Measurements from ENCODE around the gene FXR2.
"Not testable (repeated sequence)": the region's sequence is repeated elsewhere in the genome, so short reads cannot be mapped to it uniquely, and the experiment has no call there.

FXR2 gene

DNA sequence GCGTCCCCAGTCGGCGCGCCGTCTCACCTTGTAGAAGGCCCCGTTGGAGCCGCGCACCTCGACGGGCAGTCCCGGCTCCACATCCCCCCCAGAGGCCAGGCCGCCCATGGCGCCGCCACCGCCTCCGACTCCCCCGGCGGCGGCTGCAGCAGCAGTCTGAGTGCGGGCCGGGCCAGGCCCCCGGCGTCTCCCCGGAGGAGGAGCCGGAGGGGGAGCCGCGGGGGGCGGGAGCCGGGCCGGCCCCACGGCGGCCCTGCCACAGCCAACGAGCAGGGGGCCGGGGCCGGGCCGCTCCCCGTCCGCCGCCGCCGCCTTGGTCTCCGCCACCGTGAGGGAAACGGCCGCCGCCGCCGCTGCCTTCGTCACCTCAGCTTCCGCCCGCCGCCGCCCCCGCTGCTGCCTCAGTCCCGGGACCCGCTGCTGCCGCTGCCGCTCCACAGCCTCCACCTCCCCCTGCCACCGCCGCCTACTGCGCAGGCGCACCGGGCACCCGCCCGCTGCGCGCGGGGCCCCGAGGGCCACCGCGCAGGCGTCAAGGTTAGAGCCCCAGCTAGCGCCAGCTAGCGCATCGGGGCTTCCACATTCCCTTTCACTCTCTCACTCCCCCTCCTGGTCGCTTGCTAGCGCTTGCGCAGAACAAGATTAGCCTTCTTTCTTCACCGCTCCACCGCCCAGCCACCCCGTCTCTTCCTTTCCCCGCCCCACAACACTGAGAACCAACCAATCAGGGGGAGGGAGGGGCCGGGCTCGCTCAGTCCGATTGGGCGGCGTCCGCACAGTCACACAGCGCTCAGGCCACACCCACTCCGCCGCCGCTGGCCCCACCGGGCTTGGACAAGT lies at the start of gene FXR2:
Gene FXR2 (minus strand): TSS at position 473 of the 840 bp plus-strand sequence. CDS start 365 bp downstream, at position 108.
- in situ Hi-C loops (cut with MboI; ENCODE audit: low sequenced_read_pairs), result no loop called here

GRCh38 chr17:7656958-7657609 lies 42.4 kb upstream of the FXR2 start:
- in situ Hi-C loops (cut with MboI; ENCODE audit: low sequenced_read_pairs), result no loop called here

- in situ Hi-C loops (cut with MboI; ENCODE audit: low sequenced_read_pairs), result no loop called here
Measured at GRCh38 chr17:7655541-7655840, 40.8 kb upstream of the FXR2 start.

GRCh38 chr17:7654832-7655540 lies 40.3 kb upstream of the FXR2 start:
- in situ Hi-C loops (cut with MboI; ENCODE audit: low sequenced_read_pairs), result no loop called here

- in situ Hi-C loops (cut with MboI; ENCODE audit: low sequenced_read_pairs), result no loop called here
Measured at GRCh38 chr17:7652388-7653356, 38.0 kb upstream of the FXR2 start.

- in situ Hi-C loops (cut with MboI; ENCODE audit: low sequenced_read_pairs), result no loop called here
Measured at GRCh38 chr17:7651665-7652387, 37.1 kb upstream of the FXR2 start.

GRCh38 chr17:7651097-7651664 lies 36.5 kb upstream of the FXR2 start:
- in situ Hi-C loops (cut with MboI; ENCODE audit: low sequenced_read_pairs), result no loop called here

- in situ Hi-C loops (cut with MboI; ENCODE audit: low sequenced_read_pairs), result no loop called here
Measured at GRCh38 chr17:7650509-7651096, 35.9 kb upstream of the FXR2 start, which contains the start of gene ATP1B2. Gene ATP1B2 (plus strand): TSS chr17:7650926. CDS start chr17:7651519, 593 bp downstream.

- in situ Hi-C loops (cut with MboI; ENCODE audit: low sequenced_read_pairs), result no loop called here
Measured at GRCh38 chr17:7647018-7647417, 32.3 kb upstream of the FXR2 start.

DNA sequence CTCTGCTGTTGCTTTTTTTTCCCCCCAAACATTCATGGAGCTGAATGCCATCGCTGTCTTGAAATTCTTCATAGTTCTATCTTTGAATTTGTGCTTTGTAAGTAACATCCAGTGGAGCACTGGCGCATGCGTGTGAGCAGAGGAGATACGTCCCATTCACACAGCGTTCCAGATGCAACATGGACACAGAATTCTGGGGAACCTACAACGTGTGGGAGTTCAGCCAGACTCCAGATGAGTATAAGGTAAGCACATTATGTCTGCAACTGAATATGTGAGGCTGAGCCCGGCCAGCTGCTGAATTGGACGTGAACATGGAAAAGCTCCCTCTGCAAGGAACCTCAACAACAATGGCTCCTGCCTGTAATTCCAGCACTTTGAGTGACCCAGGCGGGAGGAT lies 31.8 kb upstream of the FXR2 start:
- in situ Hi-C loops (cut with MboI; ENCODE audit: low sequenced_read_pairs), result no loop called here

- in situ Hi-C loops (cut with MboI; ENCODE audit: low sequenced_read_pairs), result no loop called here
Measured at GRCh38 chr17:7644775-7645174, 30.1 kb upstream of the FXR2 start.

- in situ Hi-C loops (cut with MboI; ENCODE audit: low sequenced_read_pairs), result not testable (repeated sequence)
Measured at GRCh38 chr17:7641635-7642034, 26.9 kb upstream of the FXR2 start.

GRCh38 chr17:7640783-7641182 lies 26.1 kb upstream of the FXR2 start:
- in situ Hi-C loops (cut with MboI; ENCODE audit: low sequenced_read_pairs), result no loop called here

GRCh38 chr17:7636163-7636562 lies 21.5 kb upstream of the FXR2 start:
- in situ Hi-C loops (cut with MboI; ENCODE audit: low sequenced_read_pairs), result no loop called here

DNA sequence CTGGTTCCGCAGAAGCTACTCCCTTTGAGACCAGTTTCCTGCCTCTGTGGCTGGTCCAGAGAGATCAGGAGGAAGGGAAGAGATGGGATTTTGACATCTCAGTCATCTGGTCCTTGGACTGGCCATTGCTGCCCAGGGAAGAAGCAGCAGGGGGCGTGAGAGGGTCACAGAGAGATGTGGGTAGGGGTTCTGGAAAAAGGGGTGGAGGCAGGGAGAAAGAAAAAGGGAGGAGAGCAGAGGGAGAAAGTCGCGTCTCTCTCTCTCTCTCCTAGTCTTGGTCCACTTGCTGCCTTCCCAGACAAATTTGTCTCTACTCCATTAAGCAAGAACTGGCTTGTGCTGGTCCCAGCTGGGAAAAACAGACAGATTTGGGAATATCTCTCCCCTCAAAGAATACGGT lies 19.7 kb upstream of the FXR2 start:
- in situ Hi-C loops (cut with MboI; ENCODE audit: low sequenced_read_pairs), result no loop called here

GRCh38 chr17:7633093-7633492 lies 18.4 kb upstream of the FXR2 start:
- in situ Hi-C loops (cut with MboI; ENCODE audit: low sequenced_read_pairs), result no loop called here

DNA sequence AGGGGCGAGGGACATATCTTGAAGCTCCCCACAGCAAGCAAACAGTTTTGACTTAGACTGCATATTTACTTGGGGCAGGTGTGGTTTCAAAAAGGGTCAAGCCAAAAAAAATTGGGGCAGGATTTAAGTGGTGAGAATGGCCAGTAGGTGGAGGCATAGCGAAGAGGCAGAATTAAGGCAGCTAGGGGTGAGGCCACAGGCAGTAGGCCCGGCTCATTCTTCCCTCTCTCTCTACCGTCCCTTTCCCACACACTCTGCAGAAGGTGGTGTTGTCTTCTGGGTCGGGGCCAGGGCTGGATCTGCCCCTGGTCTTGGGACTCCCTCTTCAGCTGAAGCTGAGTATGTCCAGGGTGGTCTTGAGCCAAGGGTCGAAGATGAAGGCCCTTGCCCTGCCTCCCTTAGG lies 17.8 kb upstream of the FXR2 start:
- in situ Hi-C loops (cut with MboI; ENCODE audit: low sequenced_read_pairs), result no loop called here

GRCh38 chr17:7631398-7632380 lies 17.0 kb upstream of the FXR2 start:
- in situ Hi-C loops (cut with MboI; ENCODE audit: low sequenced_read_pairs), result no loop called here
